NCI-H524 (cell line): ENCODE measurements around the gene HOXB2.
A peak's percentile ranks its signal among the peaks of the same experiment; 100 is the strongest.
"Not testable (repeated sequence)": the region's sequence is repeated elsewhere in the genome, so short reads cannot be mapped to it uniquely, and the experiment has no call there.

ENCODE experiments used
- DNase-seq, 2 experiments: peaks; one replicate each; lab custom pipeline; 2025; lab: John Stamatoyannopoulos, UW

Gene HOXB2

GRCh38 chr17:48514477-48514876 is 30.4 kb downstream of the HOXB2 start:
- DNase-seq, result no peak

- no peak for DNase-seq
Measured at GRCh38 chr17:48513666-48514455, 31.0 kb downstream of the HOXB2 start.

DNA sequence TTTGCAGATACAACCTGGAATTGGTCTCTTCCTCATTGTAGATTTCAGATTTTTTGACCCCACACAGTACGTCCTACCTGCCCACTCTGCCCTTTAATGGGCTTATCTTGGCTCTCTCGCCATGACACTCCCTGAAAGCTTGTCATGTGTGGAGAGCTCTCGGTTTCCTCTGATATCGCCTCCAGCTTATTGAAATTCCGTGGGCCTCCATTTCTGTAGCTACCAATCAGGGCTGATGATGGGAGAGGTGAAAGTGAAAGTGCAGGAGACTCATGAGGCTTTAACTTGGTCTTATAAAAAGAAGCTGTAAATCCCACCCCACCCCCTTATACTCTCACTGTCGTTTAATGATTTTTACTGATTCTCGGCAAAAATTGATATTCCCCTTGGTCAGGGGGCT is 31.8 kb downstream of the HOXB2 start:
- DNase-seq, result no peak

DNA sequence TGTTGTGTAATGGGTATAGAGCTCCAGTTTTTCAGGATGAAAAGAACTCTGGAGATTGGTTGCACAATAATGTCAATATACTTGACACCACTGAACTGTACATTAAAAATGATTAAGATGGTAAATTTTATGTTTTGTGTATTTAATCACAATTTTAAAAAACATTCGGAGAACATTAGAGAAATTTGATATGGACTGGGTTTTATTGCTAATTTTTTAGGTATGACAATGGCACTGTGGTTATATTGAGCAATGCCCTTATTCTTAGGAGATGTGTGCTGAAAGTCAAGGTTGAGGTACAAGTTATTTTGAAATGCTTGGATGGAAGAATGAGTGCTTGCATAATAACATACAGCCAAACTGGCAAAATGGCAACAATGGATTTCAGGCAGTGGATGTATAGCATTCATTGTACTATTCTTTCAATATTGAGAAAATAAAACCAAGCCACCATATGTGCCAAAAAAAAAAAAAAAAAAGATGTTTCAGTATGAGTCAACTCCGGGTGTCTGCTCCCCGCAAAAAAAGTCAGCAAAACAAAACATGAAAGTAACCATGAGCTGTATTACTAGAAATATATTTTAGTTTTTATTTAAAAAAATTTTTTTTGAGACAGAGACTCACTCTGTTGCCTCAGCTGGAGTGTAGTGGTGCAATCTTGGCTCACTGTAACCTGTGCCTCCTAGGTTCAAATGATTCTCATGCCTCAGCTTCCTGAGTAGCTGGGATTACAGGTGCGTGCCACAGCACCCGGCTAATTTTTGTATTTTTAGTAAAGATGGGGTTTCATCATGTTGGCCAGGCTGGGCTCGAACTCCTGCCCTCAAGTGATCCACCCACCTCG is 33.9 kb downstream of the HOXB2 start:
- DNase-seq, result no peak

DNA sequence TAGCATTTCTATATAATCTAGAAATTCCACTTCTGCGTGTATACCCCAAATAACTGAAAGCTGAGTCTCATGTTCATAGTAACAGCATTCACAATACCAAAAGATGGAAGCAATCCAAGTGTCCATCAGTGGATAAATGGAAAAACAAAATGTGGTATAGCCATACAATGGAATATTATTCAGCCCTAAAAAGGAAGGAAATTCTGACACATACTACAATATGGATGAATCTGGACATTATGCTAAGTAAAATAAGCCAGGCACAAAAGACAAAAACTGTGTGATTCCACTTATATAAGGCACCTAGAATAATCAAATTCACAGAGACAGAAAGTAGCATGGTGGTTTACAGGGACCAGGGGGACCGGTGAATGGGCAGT is 34.5 kb downstream of the HOXB2 start:
- no peak for DNase-seq

- DNase-seq, result not testable (repeated sequence)
Measured at GRCh38 chr17:48509708-48510107, 35.2 kb downstream of the HOXB2 start.

- no peak for DNase-seq
Measured at GRCh38 chr17:48506246-48506645, 38.7 kb downstream of the HOXB2 start.

GRCh38 chr17:48505788-48506187 is 39.1 kb downstream of the HOXB2 start:
- DNase-seq, result no peak

- DNase-seq, result no peak
Measured at GRCh38 chr17:48504953-48505352, 40.0 kb downstream of the HOXB2 start.

DNA sequence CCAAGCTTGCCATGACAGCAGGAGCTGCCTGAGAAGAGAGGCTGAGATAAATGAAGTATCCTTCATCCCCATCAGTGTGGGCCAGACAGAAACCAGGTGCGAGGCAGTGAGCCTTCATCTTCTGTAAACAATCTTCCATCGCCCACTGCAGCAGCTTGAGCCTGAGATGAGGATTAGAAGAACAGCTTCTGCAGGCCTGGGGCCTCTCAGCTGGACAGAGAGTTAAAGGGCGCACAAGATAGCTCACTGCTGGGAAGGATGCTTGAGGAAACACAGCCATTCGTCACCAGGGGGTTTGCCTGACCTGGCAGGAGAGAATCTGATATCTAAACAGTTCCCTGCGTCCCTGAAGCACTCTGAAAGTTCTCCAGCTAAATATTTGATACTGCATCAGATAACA is 41.2 kb downstream of the HOXB2 start:
- peak in 1 of 2 experiments; percentile 12 for DNase-seq

GRCh38 chr17:48502901-48503300 is 42.0 kb downstream of the HOXB2 start:
- no peak for DNase-seq

GRCh38 chr17:48502312-48502711 is 42.6 kb downstream of the HOXB2 start:
- no peak for DNase-seq

GRCh38 chr17:48500435-48501426 is 44.2 kb downstream of the HOXB2 start:
- no peak for DNase-seq

DNA sequence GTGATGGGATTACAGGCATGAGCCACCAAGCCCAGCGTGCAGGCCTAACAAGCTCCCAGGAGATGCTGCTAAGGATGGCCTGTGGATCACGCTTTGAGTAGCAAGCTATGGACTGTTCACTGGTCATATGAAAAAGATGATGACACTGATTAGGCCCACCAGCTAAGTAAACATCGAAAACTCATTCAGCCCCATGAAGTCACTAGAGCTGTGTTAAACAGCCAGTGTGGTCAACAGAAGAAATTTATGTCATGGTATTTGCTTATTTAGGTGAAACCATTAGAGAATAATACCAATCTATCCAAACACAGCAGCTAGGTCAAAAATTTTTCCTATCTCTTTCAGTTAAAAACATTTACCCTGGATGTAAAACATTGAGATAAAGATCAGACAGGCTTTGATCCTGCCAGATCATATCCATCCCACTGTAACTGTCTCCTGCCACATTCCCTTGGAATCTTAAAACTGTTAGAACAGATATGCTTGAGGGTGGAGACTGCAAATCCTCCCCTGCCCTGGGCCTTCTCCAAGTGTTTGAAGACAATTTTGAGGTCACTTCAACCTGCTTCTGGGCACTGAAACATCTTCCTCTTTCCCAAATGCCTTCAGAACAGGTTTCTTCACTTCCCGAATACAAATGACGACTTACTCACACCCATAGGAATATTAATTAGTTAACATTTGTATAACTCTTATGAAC is 45.0 kb downstream of the HOXB2 start:
- no peak for DNase-seq

DNA sequence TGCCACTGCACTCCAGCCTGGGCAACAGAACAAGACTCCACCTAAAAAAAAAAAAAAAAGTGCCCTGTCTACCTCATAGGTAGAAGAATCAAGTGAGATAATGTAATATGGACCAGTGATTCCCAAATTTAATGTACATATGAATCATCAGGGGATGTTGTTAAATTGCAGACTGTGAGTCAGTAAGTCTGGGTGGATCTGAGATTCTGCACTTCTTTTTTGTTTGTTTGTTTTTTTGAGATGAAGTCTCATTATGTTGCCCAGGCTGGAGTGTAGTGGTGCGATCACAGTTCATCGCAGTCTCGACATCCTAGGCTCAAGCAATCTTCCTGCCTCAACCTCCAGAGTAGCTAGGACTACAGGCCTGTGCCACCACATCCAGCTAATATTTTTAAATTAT is 45.7 kb downstream of the HOXB2 start:
- no peak for DNase-seq

- peak in 1 of 2 experiments; percentile 14 for DNase-seq
Measured at GRCh38 chr17:48498164-48498850, 46.6 kb downstream of the HOXB2 start.

- DNase-seq, result no peak
Measured at GRCh38 chr17:48497103-48497502, 47.8 kb downstream of the HOXB2 start.

DNA sequence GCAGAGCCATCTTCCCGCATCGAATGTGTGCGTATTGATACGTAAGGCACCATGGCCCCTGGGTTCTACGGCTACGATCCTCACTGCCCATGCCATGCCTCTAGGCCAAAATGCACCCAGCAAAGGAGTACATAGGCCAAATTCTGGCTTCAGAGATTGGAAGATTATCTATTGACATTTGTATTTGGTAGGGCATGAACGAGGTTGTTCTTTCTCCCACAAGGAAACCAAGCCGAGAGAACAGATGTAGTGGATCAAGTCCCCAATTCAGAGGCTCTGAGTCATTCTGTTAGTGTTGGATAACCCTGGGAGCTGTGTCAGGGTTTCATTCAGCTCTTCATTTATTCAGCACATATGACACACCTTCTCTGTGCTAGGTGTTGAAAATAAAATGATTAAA is 50.6 kb downstream of the HOXB2 start:
- no peak for DNase-seq
